GM12864 (cell line): ENCODE results near the gene VCX2.
"Not testable (repeated sequence)": the region's sequence is repeated elsewhere in the genome, so short reads cannot be mapped to it uniquely, and the experiment has no call there.

Experiments
- DNase-seq: peaks from one replicate; pipeline ENCODE4 v3.0.0-alpha.2; 2011; ENCODE audit warnings: low read depth
- H3K4me3 ChIP-seq: 2 replicates; pipeline ENCODE4 v1.5.1; 2011; ENCODE audit warnings: mild to moderate bottlenecking, low read depth, low read length, control low read depth
- TF ChIP-seq, protein P1 (sequence below): IDR thresholded peaks from 2 replicates; pipeline ENCODE4 v1.5.1; 2011; ENCODE audit warnings: low read depth, mild to moderate bottlenecking, moderate library complexity, low read length, control low read depth, inconsistent platforms; ENCODE audit errors: missing control alignments

The VCX2 gene

DNA sequence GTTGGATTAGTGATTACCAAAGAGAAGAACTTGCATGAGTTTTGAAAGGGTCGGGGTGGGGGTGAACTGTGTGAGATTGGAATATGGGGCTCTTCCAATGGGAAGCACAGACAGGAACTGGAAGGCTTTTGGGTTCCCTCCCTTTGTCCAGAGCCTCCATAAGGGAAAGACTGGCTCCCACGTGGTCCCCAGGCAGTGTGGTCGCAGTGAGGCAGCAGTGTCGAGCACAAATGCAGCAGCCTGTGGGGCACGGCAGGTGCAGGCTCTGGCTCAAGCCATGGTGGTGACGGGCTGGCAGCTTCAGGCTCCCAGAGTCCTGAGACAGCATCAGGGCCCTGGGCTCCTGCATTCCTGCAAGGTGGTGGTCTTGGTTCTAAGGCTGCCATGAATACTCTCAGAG is 45.5 kb downstream of the VCX2 start:
- no peak overlapping the region for H3K4me3 ChIP-seq
- no peak for DNase-seq
- TF ChIP-seq, protein P1, sequence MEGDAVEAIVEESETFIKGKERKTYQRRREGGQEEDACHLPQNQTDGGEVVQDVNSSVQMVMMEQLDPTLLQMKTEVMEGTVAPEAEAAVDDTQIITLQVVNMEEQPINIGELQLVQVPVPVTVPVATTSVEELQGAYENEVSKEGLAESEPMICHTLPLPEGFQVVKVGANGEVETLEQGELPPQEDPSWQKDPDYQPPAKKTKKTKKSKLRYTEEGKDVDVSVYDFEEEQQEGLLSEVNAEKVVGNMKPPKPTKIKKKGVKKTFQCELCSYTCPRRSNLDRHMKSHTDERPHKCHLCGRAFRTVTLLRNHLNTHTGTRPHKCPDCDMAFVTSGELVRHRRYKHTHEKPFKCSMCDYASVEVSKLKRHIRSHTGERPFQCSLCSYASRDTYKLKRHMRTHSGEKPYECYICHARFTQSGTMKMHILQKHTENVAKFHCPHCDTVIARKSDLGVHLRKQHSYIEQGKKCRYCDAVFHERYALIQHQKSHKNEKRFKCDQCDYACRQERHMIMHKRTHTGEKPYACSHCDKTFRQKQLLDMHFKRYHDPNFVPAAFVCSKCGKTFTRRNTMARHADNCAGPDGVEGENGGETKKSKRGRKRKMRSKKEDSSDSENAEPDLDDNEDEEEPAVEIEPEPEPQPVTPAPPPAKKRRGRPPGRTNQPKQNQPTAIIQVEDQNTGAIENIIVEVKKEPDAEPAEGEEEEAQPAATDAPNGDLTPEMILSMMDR = no peak

DNA sequence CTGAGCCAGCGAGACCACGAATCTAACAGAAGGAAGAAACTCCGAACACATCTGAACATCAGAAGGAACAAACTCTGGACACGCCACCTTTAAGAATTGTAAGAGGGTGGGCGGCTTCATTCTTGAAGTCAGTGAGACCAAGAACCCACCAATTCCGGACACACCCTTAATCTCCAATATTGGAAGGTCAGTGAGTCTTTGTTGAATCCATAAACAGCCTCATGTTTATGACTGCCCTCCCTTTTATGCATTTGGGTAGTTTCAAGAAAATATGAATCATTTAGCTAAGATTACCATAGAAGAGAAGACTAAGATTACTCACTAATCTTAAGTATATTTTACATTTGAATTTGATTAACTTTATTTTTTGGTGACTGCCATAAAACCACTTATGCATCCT is 48.5 kb downstream of the VCX2 start:
- TF ChIP-seq, protein P1 = no peak

DNA sequence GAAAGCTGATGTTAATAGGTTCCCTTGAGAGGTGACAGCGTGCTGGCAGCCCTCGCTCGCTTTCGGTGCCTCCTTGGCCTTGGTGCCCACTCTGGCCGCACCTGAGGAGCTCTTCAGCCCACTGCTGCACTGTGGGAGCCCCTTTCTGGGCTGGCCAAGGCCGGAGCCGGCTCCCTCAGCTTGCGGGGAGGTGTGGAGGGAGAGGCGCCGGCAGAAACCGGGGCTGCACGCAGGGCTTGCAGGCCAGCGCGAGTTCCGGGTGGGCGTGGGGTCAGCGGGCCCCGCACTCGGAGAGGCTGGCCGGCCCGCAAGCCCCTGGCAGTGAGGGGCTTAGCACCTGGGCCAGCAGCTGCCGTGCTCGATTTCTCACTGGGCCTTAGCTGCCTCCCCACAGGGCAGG is 49.7 kb downstream of the VCX2 start:
- DNase-seq, H3K4me3 ChIP-seq: not testable (repeated sequence)

More for the DNA sequence above, 48.5 kb downstream of the VCX2 start:
- DNase-seq = no peak
- no peak overlapping the region for H3K4me3 ChIP-seq
